ENCODE data around the gene FMOD. TPM values are rescaled to one million over a fixed set of nuclear protein-coding genes. Genes with fewer than 3 reads are reported as not detected.
A peak's percentile ranks its signal among the peaks of the same experiment; 100 is the strongest.
"Not testable (repeated sequence)": the region's sequence is repeated elsewhere in the genome, so short reads cannot be mapped to it uniquely, and the experiment has no call there.

FMOD gene
- total RNA-seq, 1 donor from 2014 or later: 58.5 TPM

DNA sequence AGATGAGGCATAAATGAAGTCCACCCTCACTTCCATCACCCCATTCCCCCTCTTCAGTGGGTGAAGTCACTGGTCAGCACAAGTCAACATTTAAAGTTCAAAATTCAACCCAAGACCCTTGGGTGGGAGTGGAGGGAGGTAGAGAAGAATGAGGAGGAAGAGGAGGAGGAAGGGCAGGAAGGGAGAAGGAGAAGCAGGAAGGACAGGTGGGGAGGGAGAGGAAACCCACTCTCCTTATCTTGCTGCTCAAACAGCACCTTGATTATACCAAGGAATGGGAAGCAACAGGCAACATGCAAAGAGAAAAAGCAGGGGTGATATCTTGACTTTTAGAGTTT is 49.6 kb downstream of the FMOD start:
- Histone ChIP-seq H3K27me3 (ENCODE audit: control insufficient read depth in 3 of 3, insufficient read depth in 3 of 3, low read length in 3 of 3) (no peaks in the 10 kb centered on the region), H3K9ac (ENCODE audit: low read depth in 1 of 3, low read length in 3 of 3) (no peak overlapping the region), H3K4me1 (ENCODE audit: control insufficient read depth in 3 of 3, insufficient read depth in 3 of 3, low read length in 3 of 3) (peaks cover 6 to 24% (median 19%) of the 10 kb centered on the region in 3 donors), H3K4me3 (ENCODE audit: low read length in 3 of 3) (no peak overlapping the region), H3K36me3 (ENCODE audit: control insufficient read depth in 3 of 3, insufficient read depth in 3 of 3, low read length in 3 of 3) (peaks cover 0 to under 1% (median 0%) of the 10 kb centered on the region in 3 donors), H3K27ac (ENCODE audit: low read depth, low read length) (no peak overlapping the region), H3K9me3 (ENCODE audit: control insufficient read depth in 3 of 3, low read length in 3 of 3) (no peaks in the 10 kb centered on the region)

DNA sequence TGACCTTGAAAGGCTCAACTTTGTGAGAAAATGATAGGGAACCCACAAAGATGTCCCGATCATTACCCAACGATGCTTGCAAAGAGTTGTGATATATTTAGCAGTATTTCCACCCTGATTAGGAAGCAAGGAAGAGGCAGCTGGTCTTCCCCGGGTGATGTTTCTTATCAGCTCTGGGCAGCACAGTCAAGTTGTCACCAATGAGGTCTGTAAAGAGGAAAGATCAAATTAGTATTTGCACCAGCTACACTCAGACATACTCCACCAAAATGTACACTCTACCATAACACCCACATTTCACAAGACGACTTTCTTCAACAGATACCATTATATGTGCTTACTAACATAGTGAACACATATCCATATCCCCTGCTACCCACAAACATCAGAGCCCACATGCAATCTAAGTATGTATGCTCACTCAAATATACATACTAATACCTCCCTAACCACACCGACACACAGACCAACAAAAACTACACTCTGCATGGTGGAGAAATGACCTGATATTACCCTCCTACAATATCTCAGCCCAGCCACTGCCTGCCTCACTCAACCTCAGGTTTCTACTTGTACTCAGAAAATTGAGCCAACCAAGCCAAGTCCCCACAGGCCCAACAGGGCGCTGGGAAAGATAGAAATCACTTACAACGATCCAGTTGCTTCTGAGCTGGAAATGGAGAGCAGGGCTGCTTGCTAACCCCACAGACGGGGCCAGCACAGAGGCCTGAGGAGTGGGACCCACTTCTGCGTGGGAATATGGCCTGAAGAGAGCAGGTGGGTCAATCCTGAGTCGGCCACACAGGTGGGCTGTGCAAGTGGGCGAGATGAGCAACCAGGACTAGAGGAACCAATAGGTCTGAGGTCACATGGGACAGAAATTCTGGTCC is 50.2 kb downstream of the FMOD start:
- H3K27ac ChIP-seq (ENCODE audit: low read depth, low read length): peak overlapping the region; percentile 0
- no peaks in the 10 kb centered on the region for H3K27me3 ChIP-seq (ENCODE audit: control insufficient read depth in 3 of 3, insufficient read depth in 3 of 3, low read length in 3 of 3)
- H3K4me3 ChIP-seq (ENCODE audit: low read length in 3 of 3): no peak overlapping the region
- H3K4me1 ChIP-seq (ENCODE audit: control insufficient read depth in 3 of 3, insufficient read depth in 3 of 3, low read length in 3 of 3): peaks cover 6 to 24% (median 14%) of the 10 kb centered on the region in 3 donors
- peak overlapping the region in 1 of 3 donors; percentile 9 for H3K9ac ChIP-seq (ENCODE audit: low read depth in 1 of 3, low read length in 3 of 3)
- no peaks in the 10 kb centered on the region for H3K36me3 ChIP-seq (ENCODE audit: control insufficient read depth in 3 of 3, insufficient read depth in 3 of 3, low read length in 3 of 3)
- H3K9me3 ChIP-seq (ENCODE audit: control insufficient read depth in 3 of 3, low read length in 3 of 3): no peaks in the 10 kb centered on the region

DNA sequence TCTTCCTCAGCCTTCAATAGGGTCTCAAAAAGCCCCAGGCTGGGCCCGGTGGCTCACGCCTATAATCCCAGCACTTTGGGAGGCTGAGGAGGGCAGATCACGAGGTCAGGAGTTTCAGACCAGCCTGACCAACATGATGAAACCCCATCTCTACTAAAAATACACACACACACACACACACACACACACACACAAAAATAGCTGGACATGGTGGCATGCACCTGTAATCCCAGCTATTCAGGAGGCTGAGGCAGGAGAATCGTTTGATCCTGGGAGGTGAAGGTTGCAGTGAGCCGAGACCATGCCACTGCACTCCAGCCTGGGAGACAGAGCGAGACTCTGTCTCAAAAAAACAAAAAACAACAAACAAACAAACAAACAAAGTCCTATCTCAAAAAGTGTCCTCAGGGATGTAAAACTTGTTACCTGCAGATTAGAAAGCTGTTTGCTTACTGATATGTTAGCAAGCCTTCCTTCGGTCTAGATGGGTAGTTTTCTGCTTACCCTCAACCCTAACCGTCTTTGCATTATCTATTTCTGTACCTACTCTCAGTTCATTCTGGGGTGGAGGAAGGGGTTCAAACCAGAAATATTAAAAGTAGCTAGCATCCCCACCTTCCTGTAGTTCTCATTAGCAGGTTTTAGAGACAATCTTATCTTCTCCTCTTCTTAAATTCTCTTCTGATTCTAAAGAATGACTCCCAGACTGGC is 51.0 kb downstream of the FMOD start:
- Histone ChIP-seq H3K4me1 (ENCODE audit: control insufficient read depth in 3 of 3, insufficient read depth in 3 of 3, low read length in 3 of 3) (peaks cover 6 to 22% (median 13%) of the 10 kb centered on the region in 3 donors), H3K27ac (ENCODE audit: low read depth, low read length) (peak overlapping the region; percentile 0)
- not testable (repeated sequence) for H3K9me3 ChIP-seq (ENCODE audit: control insufficient read depth in 3 of 3, low read length in 3 of 3); H3K27me3 ChIP-seq (ENCODE audit: control insufficient read depth in 3 of 3, insufficient read depth in 3 of 3, low read length in 3 of 3); H3K9ac ChIP-seq (ENCODE audit: low read depth in 1 of 3, low read length in 3 of 3); H3K36me3 ChIP-seq (ENCODE audit: control insufficient read depth in 3 of 3, insufficient read depth in 3 of 3, low read length in 3 of 3); H3K4me3 ChIP-seq (ENCODE audit: low read length in 3 of 3)

DNA sequence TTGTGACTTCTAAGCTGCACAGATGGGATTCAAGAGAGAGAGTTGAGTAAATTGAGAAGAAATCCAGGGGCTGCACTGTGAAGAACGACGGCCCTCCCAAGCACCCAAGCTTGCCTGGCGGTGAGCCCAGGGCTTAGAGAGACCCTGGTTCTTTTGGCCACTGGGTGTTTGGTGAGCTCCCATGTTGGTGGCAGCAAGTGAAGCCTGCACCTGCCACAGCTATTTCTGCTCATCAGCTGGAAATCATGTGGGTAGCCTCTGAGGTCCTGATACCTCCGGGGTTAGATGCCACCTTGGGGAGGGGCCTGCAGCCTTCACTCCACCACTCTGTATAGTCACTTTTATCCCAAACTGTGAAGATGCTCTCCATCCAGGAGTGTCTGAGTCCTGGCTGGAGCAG is 51.8 kb downstream of the FMOD start:
- H3K36me3 ChIP-seq (ENCODE audit: control insufficient read depth in 3 of 3, insufficient read depth in 3 of 3, low read length in 3 of 3): no peaks in the 10 kb centered on the region

DNA sequence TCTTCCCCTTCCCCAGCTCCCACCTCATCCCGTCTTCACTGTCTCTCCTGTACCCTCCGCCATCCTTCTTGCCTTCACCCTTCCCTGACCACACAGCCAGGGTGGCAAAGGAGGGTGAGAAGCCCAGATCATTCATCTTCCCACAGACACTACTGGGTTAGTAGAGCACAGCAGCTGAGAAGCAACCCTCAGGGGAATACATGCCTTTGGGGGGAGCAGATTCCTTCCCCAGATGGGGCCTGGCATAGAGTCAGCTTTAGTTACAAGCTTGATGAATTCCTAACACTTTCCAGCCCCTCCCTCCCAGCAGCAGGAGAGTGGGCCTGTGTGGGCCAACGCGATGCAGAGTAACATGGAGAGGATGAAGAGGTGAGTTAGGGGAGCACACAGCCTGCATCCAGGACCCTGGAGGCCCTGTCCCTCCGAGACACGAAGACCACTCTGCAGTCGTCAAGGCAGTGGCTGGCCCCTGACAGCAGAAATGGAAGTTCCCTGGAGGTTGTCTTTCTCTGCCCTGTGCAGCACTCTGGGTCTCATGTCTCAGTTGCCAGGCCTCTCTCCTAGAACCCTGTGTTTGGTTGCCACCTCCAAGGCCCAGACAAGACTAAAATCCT is 54.4 kb downstream of the FMOD start:
- Histone ChIP-seq H3K27me3 (ENCODE audit: control insufficient read depth in 3 of 3, insufficient read depth in 3 of 3, low read length in 3 of 3) (no peaks in the 10 kb centered on the region), H3K4me3 (ENCODE audit: low read length in 3 of 3) (no peak overlapping the region), H3K27ac (ENCODE audit: low read depth, low read length) (no peak overlapping the region), H3K36me3 (ENCODE audit: control insufficient read depth in 3 of 3, insufficient read depth in 3 of 3, low read length in 3 of 3) (no peaks in the 10 kb centered on the region), H3K9ac (ENCODE audit: low read depth in 1 of 3, low read length in 3 of 3) (no peak overlapping the region), H3K4me1 (ENCODE audit: control insufficient read depth in 3 of 3, insufficient read depth in 3 of 3, low read length in 3 of 3) (peaks cover 6 to 13% (median 7%) of the 10 kb centered on the region in 3 donors), H3K9me3 (ENCODE audit: control insufficient read depth in 3 of 3, low read length in 3 of 3) (no peaks in the 10 kb centered on the region)

More for the DNA sequence above, 51.8 kb downstream of the FMOD start:
- Histone ChIP-seq H3K4me1 (ENCODE audit: control insufficient read depth in 3 of 3, insufficient read depth in 3 of 3, low read length in 3 of 3) (peaks cover 6 to 16% (median 6%) of the 10 kb centered on the region in 3 donors), H3K27me3 (ENCODE audit: control insufficient read depth in 3 of 3, insufficient read depth in 3 of 3, low read length in 3 of 3) (no peaks in the 10 kb centered on the region), H3K27ac (ENCODE audit: low read depth, low read length) (no peak overlapping the region), H3K4me3 (ENCODE audit: low read length in 3 of 3) (no peak overlapping the region), H3K9ac (ENCODE audit: low read depth in 1 of 3, low read length in 3 of 3) (no peak overlapping the region), H3K9me3 (ENCODE audit: control insufficient read depth in 3 of 3, low read length in 3 of 3) (no peaks in the 10 kb centered on the region)

DNA sequence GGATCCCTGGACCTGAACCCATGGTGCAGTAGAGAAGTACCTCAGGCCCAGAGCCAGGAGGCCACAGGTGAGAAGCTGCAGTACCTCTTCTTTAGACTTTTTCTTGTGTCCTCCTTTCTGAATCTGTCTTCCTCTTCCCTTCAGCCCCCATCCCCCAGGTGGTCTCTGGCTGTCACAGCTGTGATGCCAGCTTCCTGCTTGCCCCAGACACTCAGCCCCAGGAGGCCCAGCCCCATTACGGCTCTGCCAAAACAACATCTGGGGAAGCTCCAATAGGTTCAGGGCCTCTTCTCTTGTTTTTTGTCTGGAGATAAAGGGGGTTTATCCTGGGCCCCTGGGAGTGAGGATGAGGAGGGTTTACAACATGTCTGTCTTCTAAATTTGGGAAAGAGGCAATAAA is 55.1 kb downstream of the FMOD start:
- Histone ChIP-seq H3K4me1 (ENCODE audit: control insufficient read depth in 3 of 3, insufficient read depth in 3 of 3, low read length in 3 of 3) (peaks cover 14 to 21% (median 15%) of the 10 kb centered on the region in 3 donors), H3K36me3 (ENCODE audit: control insufficient read depth in 3 of 3, insufficient read depth in 3 of 3, low read length in 3 of 3) (no peaks in the 10 kb centered on the region), H3K4me3 (ENCODE audit: low read length in 3 of 3) (no peak overlapping the region), H3K9me3 (ENCODE audit: control insufficient read depth in 3 of 3, low read length in 3 of 3) (no peaks in the 10 kb centered on the region), H3K27me3 (ENCODE audit: control insufficient read depth in 3 of 3, insufficient read depth in 3 of 3, low read length in 3 of 3) (no peaks in the 10 kb centered on the region), H3K27ac (ENCODE audit: low read depth, low read length) (no peak overlapping the region), H3K9ac (ENCODE audit: low read depth in 1 of 3, low read length in 3 of 3) (no peak overlapping the region)

DNA sequence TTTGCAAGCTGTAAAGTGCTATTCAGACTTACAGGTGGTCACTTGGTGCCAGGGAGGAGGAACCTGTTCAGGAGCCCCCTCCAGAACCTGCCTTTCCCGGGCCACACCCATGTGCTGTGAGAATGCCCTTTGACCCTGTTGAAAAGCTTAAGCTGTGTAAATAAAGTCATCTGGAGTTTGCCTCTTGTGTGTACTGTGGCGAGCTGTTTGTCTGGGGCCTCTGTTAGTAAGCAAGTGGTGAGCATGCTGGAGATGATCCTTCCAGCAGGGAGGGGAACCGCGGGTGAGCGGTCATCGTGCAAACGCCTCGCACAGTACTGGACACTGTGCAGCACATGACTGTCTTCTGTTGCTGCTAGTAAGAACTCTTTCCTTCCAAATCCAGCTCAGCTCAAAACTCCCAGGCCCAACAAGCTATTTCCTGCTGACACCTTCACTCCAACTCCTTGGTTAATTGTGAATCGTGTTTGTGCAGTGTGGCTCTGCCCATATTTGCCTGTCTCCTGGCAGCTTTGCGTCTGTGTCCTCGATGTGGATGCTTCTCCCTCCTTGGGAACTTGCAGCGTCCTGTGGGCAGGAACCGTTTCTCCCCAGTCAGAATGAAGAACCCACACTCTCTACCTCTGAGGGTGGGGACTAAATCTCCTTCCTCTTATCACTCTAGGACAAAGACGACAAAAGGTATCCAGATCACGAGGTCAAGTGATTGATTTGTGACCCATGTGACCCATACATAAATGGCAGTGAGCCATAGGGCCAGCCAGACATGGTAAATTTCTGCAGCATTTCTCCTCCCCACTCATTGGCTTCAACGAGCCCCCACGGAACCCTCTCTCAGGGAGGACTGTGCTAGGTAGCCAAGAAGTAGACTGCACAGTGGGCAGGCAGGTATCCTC is 59.5 kb downstream of the FMOD start:
- peak overlapping the region in 2 of 3 donors; percentile 49 to 64 for H3K4me3 ChIP-seq (ENCODE audit: low read length in 3 of 3)
- H3K4me1 ChIP-seq (ENCODE audit: control insufficient read depth in 3 of 3, insufficient read depth in 3 of 3, low read length in 3 of 3): peaks cover 47 to 51% (median 49%) of the 10 kb centered on the region in 3 donors

More for the DNA sequence above, 59.5 kb downstream of the FMOD start:
- Histone ChIP-seq H3K9me3 (ENCODE audit: control insufficient read depth in 3 of 3, low read length in 3 of 3) (no peaks in the 10 kb centered on the region), H3K9ac (ENCODE audit: low read depth in 1 of 3, low read length in 3 of 3) (peak overlapping the region; percentile 69 to 82 (median 80)), H3K27me3 (ENCODE audit: control insufficient read depth in 3 of 3, insufficient read depth in 3 of 3, low read length in 3 of 3) (no peaks in the 10 kb centered on the region), H3K36me3 (ENCODE audit: control insufficient read depth in 3 of 3, insufficient read depth in 3 of 3, low read length in 3 of 3) (no peaks in the 10 kb centered on the region), H3K27ac (ENCODE audit: low read depth, low read length) (peak overlapping the region; percentile 94)

Measured in skeletal muscle tissue (tissue), 4 donors.